A673 (cell line): ENCODE data around the gene TMEM165. TPM values are rescaled to one million over a fixed set of nuclear protein-coding genes. Genes with fewer than 3 reads are reported as not detected.

Experiments
- BruUV-seq: library from RNA; stranded (reverse); fragments of 400-500 nt; replicated peaks from 2 replicates; lab custom pipeline; 2021; lab: Mats Ljungman, UMichigan
- CTCF ChIA-PET: fragments of 300-600 bp; sonication (Branson Sonifier 250); formaldehyde crosslinking; loops from one replicate; lab custom pipeline; 2022; ENCODE audit warnings: antibody characterized with exemption; lab: Charles Lee
- POLR2A ChIA-PET: fragments of 300-600 bp; sonication (Branson Sonifier 250); formaldehyde crosslinking; loops from one replicate; lab custom pipeline; 2022; ENCODE audit warnings: antibody characterized with exemption; ENCODE audit not compliant: low non-redundant PET; lab: Charles Lee
- DNase-seq: peaks from one replicate; pipeline ENCODE4 v3.0.0-alpha.2; 2015; ENCODE audit warnings: low spot score
- H3K27ac ChIP-seq: fragments of 200-600 bp; sonication (generic); 2 replicates; pipeline ENCODE4 v1.5.1; 2016; ENCODE audit warnings: mixed run types, low read depth, mild to moderate bottlenecking, mixed read lengths, antibody characterized with exemption, low read length; ENCODE audit not compliant: poor library complexity, severe bottlenecking
- H3K27me3 ChIP-seq: fragments of 200-600 bp; sonication (generic); replicated peaks from 2 replicates; pipeline ENCODE4 v1.6.1; 2017; ENCODE audit warnings: mixed run types, low read depth, mild to moderate bottlenecking, mixed read lengths, antibody characterized with exemption, low read length; ENCODE audit not compliant: insufficient read depth, poor library complexity
- H3K36me3 ChIP-seq: fragments of 200-600 bp; sonication (generic); 2 replicates; pipeline ENCODE4 v1.6.1; 2016; ENCODE audit warnings: mixed run types, mild to moderate bottlenecking, mixed read lengths, antibody characterized with exemption, low read length; ENCODE audit not compliant: insufficient read depth, poor library complexity, severe bottlenecking
- H3K4me1 ChIP-seq: fragments of 200-600 bp; sonication (generic); 2 replicates; pipeline ENCODE4 v1.6.1; 2017; ENCODE audit warnings: mixed run types, mild to moderate bottlenecking, mixed read lengths, antibody characterized with exemption, low read length; ENCODE audit not compliant: insufficient read depth, poor library complexity, severe bottlenecking
- H3K4me3 ChIP-seq: fragments of 200-600 bp; sonication (generic); 2 replicates; pipeline ENCODE4 v1.5.1; 2016; ENCODE audit warnings: low read depth, mixed run types, mild to moderate bottlenecking, mixed read lengths, low read length; ENCODE audit not compliant: poor library complexity, severe bottlenecking
- H3K9me3 ChIP-seq: fragments of 200-600 bp; sonication (generic); 2 replicates; pipeline ENCODE4 v1.6.1; 2016; ENCODE audit warnings: mixed run types, low read depth, mild to moderate bottlenecking, mixed read lengths, antibody characterized with exemption, low read length; ENCODE audit not compliant: poor library complexity, severe bottlenecking
- EZH2 ChIP-seq: fragments of 200-600 bp; sonication (generic); IDR thresholded peaks from 2 replicates; pipeline ENCODE4 v1.6.1; 2017; ENCODE audit warnings: borderline replicate concordance, low read depth, mild to moderate bottlenecking, mixed read lengths, antibody characterized with exemption, low read length; ENCODE audit not compliant: poor library complexity, severe bottlenecking
- intact Hi-C: fragments of 100-400 bp; cut with micrococcal nuclease; formaldehyde crosslinking; loops from one replicate; pipeline ENCODE4 v1.10.0; 2022; ENCODE audit not compliant: unreplicated experiment
- total RNA-seq: library from RNA; stranded (reverse); gene quantifications from 2 replicates; pipeline ENCODE4 v1.2.3, GENCODE V29; 2021
- TF ChIP-seq, protein P1 (sequence below): fragments of 300-800, 200-600 bp; sonication (generic); conservative IDR thresholded peaks from 2 replicates; pipeline ENCODE4 v1.5.1; 2017; ENCODE audit warnings: low read depth, mild to moderate bottlenecking, antibody characterized with exemption, low read length, moderate library complexity, mixed read lengths

Gene TMEM165
- total RNA-seq, 1 experiment from 2014 or later: 34.7 TPM

DNA sequence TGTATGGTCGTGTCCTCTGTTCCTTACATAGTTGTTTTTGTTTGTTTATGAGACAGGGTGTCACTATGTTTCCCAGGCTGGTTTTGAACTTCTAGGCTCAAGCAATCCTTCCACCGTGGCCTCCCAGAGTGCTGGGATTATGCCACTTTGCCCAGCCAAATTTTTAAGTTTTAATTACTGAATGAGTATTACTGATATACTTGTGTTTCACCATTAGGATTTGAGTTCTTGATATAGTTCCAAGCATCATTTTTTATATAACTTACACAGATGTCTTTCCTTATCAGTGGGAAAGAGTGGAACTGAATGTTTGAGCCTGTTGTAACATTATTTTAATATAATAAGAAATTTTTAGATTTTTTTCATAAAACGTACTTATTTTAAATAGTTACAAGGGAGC is 20.4 kb downstream of the TMEM165 start:
- H3K27me3 ChIP-seq: no peaks in the 10 kb centered on the region
- BruUV-seq: no TSS peak
- CTCF ChIA-PET: no interaction called here
- no peak for TF ChIP-seq EZH2
- POLR2A ChIA-PET: interaction anchor here (0.5 kb wide), 1 partner anchor 128 kb away, joined by 6 read pairs; no protein-coding TSS in a partner anchor
- DNase-seq: no peak
- H3K9me3 ChIP-seq: no peaks in the 10 kb centered on the region
- intact Hi-C loops: no loop called here
- peaks cover 4% of the 10 kb centered on the region for H3K36me3 ChIP-seq
- no peak overlapping the region for H3K4me3 ChIP-seq
- no peak overlapping the region for H3K27ac ChIP-seq
- H3K4me1 ChIP-seq: peaks cover 15% of the 10 kb centered on the region

DNA sequence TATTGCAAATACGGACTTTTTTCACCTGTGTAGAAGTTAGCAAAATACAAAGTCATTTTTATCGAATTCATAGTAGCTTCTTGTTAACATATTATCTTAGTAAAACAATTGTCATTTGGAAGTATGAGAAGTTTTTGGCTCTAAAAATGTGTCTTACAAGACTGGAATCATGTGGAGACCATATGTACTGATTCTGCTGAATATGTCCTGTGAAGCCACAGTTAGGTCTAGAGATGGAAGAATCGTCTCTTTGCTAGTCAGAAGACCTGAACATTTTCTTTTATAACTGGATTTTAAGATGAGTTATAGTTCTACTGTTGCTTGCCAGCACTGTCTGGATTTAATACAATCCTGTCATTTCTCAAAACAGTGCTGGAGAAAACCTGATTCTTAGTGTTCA is 29.0 kb downstream of the TMEM165 start:
- no peak for DNase-seq
- Histone ChIP-seq H3K36me3 (peaks cover 16% of the 10 kb centered on the region), H3K9me3 (no peaks in the 10 kb centered on the region), H3K4me1 (peaks cover 11% of the 10 kb centered on the region), H3K4me3 (no peak overlapping the region), H3K27me3 (no peaks in the 10 kb centered on the region), H3K27ac (no peak overlapping the region)
- POLR2A ChIA-PET: no interaction called here
- intact Hi-C loops: no loop called here
- no TSS peak for BruUV-seq
- TF ChIP-seq EZH2: no peak
- TF ChIP-seq, protein P1, sequence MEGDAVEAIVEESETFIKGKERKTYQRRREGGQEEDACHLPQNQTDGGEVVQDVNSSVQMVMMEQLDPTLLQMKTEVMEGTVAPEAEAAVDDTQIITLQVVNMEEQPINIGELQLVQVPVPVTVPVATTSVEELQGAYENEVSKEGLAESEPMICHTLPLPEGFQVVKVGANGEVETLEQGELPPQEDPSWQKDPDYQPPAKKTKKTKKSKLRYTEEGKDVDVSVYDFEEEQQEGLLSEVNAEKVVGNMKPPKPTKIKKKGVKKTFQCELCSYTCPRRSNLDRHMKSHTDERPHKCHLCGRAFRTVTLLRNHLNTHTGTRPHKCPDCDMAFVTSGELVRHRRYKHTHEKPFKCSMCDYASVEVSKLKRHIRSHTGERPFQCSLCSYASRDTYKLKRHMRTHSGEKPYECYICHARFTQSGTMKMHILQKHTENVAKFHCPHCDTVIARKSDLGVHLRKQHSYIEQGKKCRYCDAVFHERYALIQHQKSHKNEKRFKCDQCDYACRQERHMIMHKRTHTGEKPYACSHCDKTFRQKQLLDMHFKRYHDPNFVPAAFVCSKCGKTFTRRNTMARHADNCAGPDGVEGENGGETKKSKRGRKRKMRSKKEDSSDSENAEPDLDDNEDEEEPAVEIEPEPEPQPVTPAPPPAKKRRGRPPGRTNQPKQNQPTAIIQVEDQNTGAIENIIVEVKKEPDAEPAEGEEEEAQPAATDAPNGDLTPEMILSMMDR: no peak
- CTCF ChIA-PET: no interaction called here

- POLR2A ChIA-PET: no interaction called here
- no peak overlapping the region for H3K4me3 ChIP-seq
- no peak overlapping the region for H3K27ac ChIP-seq
- H3K36me3 ChIP-seq: peaks cover 25% of the 10 kb centered on the region
- CTCF ChIA-PET: no interaction called here
- TF ChIP-seq EZH2: no peak
- TF ChIP-seq, protein P1: no peak
- DNase-seq: no peak
- no peaks in the 10 kb centered on the region for H3K27me3 ChIP-seq
- no TSS peak for BruUV-seq
- no peaks in the 10 kb centered on the region for H3K4me1 ChIP-seq
- intact Hi-C loops: no loop called here
- no peaks in the 10 kb centered on the region for H3K9me3 ChIP-seq
These were observed 36.1 kb downstream of the TMEM165 start for GRCh38 chr4:55431710-55432336.
